Umbilical cord (tissue), 2 donors: ENCODE measurements around the gene METTL15. TPM values are rescaled to one million over a fixed set of nuclear protein-coding genes. Genes with fewer than 3 reads are reported as not detected.
"Not testable (repeated sequence)": the region's sequence is repeated elsewhere in the genome, so short reads cannot be mapped to it uniquely, and the experiment has no call there.

Experiments
- DNase-seq: peaks from one replicate; pipeline ENCODE4 v3.0.0-alpha.2; 2015; ENCODE audit warnings: low spot score
- total RNA-seq: library from RNA; depleted of rRNA; stranded (reverse); fragments of >200 nt; gene quantifications from one replicate; pipeline ENCODE4 v1.2.3, GENCODE V29; 2014; ENCODE audit warnings: low replicate concordance; ENCODE audit not compliant: insufficient read depth

METTL15 gene
- total RNA-seq, 1 donor from 2014 or later, result 41.9 TPM

GRCh38 chr11:28110108-28110820 is 2.1 kb downstream of the METTL15 start:
- peak; percentile 81 for DNase-seq

DNA sequence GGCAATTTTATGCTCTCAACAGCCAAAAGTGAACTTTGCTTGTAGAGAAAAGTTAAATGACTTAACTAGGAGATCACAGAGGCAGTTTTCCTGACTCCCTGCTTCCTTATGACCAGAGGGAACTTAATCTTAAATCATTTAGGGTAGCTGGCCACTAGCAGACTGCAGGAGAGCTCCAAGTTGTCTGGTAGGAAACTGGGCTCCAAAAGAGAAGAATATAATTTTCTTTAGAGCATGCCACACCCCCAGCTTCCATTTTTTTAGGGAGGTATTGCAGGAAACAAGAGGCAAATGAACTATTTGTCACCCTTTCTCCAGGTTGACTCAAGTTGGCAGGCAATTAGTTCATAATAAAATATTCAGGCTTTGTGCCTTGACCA is 2.6 kb downstream of the METTL15 start:
- no peak for DNase-seq

- no peak for DNase-seq
Observed at GRCh38 chr11:28114116-28114515, 5.9 kb downstream of the METTL15 start.

- no peak for DNase-seq
Observed at GRCh38 chr11:28114731-28115130, 6.5 kb downstream of the METTL15 start.

DNA sequence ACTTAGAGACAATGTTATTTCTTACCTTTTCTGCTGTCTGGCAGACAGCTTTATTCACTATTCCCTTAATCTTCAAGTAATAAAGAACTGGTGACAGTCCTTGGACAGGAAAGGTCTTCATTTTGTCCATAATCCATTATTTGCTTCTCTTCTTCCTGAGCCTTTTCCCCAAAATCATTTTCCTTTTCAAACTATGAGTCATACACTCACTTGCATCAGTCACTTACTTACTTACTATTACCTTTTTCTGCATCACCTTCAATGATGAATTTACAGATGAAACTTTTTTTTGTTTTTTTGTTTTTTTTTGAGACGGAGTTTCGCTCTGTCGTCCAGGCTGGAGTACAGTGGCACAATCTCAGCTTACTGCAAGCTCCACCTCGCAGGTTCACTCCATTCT is 9.5 kb downstream of the METTL15 start:
- no peak for DNase-seq

GRCh38 chr11:28123151-28123581 is 15.0 kb downstream of the METTL15 start:
- no peak for DNase-seq

- no peak for DNase-seq
Observed at GRCh38 chr11:28132548-28132947, 24.4 kb downstream of the METTL15 start.

DNA sequence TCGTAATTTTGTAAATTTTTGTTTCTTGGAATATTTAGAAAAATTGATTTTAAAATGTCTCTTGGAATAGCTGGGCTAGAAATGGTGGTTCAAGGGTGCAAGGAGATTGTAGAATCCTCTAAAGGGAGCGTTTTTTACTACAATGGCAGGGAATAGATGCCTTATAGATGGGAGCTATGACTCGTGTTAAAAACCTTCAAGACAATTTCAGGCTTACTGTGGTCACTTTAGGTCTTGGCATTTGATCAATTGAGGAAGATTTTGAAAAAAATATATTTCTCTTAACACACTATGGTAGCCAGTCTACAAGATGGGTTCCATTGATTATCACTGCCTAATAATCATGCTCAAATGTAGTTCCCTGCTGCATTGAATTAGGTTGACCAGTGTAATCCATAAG is 25.0 kb downstream of the METTL15 start:
- DNase-seq, result no peak

DNA sequence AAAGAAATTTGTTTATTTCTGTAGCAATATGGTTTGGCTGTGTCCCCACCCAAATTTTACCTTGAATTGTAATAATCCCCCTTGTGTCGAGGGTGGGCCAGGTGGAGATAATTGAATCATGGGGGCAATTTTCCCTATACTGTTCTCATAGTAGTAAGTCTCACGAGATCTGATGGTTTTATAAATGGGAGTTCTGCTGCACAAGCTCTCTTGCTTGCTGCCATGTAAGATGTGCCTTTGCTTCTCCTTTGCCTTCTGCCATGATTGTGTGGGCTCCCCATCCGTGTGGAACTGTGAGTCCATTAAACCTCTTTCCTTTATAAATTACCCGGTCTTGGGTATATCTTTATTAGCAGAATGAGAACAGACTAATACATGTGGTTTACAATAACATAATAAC is 28.0 kb downstream of the METTL15 start:
- not testable (repeated sequence) for DNase-seq

- DNase-seq, result no peak
Observed at GRCh38 chr11:28137366-28137765, 29.2 kb downstream of the METTL15 start.

- DNase-seq, result no peak
Observed at GRCh38 chr11:28137832-28138231, 29.6 kb downstream of the METTL15 start.

DNA sequence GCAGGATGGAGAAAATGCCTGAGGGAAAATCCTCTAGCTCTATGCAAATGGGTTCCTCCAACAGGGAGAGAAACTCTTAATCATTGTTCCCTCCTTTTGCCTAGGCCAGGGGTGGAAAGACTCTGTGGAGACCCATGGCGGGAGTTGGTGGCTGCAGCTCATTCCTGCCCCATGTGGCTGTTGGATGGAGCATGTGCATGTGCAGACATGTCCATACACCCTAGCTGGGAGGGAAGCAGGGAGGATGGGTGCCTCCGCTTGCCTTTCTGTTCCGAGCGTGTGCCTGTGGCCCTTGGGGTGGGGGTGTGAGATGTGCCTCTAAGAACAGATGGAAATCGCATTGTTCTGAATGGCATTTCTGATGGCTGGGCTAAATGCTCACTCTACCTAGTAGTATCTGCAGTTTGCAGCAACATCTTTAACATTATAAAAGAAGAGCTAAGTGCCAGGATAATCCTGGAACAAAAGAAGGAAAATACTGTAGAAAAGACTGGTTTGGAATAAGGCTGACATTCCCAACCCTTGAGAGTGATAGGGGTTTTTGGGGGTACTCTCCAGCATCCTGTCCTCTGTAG is 31.7 kb downstream of the METTL15 start:
- DNase-seq, result no peak

- DNase-seq, result no peak
Observed at GRCh38 chr11:28140689-28141455, 32.7 kb downstream of the METTL15 start.

DNA sequence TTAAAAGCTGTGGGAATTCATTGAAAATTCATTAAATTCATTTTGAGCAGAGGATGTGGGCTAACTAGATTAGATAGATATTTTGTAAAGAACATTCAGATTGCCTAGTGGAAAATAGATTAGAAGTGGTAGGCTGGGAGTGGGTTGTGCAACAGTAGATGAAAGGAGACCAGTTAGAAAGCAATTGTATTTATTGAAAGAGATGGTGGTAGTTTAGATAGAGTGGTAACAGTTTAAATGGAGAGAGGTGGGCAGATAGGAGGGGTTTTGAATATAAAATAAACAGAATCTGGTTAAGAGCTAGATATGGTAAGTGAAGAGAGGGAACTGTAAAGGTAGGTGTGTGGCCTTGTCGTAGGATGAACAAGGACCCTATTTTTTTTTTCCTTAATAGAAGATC is 34.5 kb downstream of the METTL15 start:
- no peak for DNase-seq

DNA sequence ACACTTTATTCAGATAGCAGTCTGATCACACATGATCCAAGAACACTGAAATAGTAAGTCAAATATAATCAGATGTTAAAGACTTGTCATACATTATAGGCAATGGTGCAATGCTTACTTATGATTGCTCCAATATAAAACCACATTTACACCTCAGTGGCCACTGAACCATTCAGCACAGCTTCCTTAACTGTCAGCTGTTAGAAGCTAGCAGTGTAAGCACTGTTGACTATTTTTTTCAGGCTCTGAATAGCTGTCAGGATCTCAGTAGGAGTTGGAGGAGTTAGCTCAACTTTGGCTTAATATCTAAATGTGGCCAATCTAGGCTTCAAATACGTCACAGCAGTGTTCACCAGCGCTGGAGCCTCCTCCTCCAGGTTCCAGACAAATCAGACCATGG is 36.6 kb downstream of the METTL15 start:
- DNase-seq, result no peak

DNA sequence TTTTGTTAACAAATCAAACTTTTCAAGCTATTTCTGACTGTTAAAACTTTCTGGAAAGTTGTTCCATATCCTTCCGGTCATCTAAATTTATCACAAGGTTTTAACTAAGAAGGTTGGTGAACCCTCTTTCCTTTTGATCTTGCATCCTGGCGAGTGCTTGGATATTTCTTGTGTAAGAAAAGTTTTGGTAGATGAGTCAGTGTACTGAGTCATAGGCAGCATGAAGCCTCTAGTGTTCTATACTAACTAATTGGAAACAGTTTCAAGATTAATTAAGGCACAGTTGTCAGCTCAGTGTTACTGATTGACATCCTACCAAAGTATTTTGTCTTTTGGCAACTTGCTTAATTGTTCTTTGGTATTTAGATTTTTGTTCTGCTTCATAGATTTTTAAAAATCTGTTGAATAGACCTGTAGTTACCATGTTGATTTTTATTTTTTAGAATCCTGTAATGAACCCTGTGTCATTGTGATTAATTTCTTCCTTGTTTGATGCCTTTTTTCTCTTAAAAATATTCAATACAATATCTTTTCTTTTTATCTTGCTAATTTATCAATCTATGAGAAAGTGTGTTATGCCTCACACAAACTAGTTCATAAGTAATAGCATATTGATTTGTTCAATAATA is 38.0 kb downstream of the METTL15 start:
- peak; percentile 45 for DNase-seq

GRCh38 chr11:28152743-28153142 is 44.6 kb downstream of the METTL15 start:
- no peak for DNase-seq

DNA sequence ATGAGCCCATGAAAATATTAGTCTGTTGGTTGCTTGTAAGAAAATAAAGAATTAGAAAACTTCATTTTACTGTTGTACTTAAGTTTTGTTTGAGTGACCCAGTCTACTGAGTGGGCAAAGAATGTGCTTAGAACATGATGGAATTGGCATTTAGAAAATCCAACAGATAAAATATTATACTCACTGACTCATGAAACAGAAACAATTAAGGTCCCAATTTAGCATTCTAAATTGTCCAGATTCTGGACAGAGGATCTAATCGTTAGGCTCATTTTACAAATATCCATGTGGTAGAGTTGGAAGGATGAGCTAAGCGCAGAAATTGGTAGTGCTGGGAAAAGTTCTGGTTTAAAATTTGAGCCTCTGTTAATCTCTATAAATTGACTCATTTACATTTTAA is 45.4 kb downstream of the METTL15 start:
- DNase-seq, result no peak

- DNase-seq, result no peak
Observed at GRCh38 chr11:28168718-28169117, 60.5 kb downstream of the METTL15 start.

GRCh38 chr11:28169816-28170215 is 61.6 kb downstream of the METTL15 start:
- no peak for DNase-seq

GRCh38 chr11:28170759-28171158 is 62.6 kb downstream of the METTL15 start:
- no peak for DNase-seq

DNA sequence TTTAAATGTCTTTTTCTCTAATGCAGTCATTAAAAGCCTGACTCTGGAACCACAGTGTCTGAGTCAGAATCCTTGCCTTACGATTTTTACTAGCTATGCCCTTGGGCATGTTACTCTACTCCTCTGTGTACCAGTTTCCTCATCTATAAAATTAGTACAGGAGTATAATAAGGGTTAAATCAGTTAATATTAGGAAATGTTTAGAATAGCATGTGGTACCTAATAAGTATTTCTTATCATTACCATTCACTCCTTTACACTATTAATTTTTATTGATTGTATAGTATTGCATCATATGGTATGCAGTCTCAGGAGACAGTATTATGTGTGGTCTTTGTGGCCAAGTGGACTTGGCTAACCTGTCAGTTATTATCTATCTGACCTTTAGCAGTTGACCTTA is 68.2 kb downstream of the METTL15 start:
- DNase-seq, result no peak
